GM20431 (cell line): ENCODE measurements around the gene SPCS1.

ENCODE experiments used
- in situ Hi-C: fragments of 300-500 bp; cut with MseI, MboI; formaldehyde crosslinking; loops from one replicate; pipeline ENCODE4 v1.15.0; 2020; ENCODE audit warnings: low sequenced_read_pairs; ENCODE audit not compliant: unreplicated experiment

Gene SPCS1

GRCh38 chr3:52724511-52724910 is 18.6 kb downstream of the SPCS1 start:
- in situ Hi-C loops, result no loop called here

- in situ Hi-C loops, result loop anchor here (25.0 kb wide), 1 partner anchor 359 kb away; no protein-coding TSS in a partner anchor
These were observed 22.8 kb downstream of the SPCS1 start for GRCh38 chr3:52728753-52729152.

GRCh38 chr3:52730681-52731080 is 24.8 kb downstream of the SPCS1 start:
- in situ Hi-C loops, result loop anchor here (25.0 kb wide), 1 partner anchor 357 kb away; no protein-coding TSS in a partner anchor

- in situ Hi-C loops, result loop anchor here (25.0 kb wide), 1 partner anchor 356 kb away; no protein-coding TSS in a partner anchor
These were observed 25.7 kb downstream of the SPCS1 start for GRCh38 chr3:52731590-52731989.

DNA sequence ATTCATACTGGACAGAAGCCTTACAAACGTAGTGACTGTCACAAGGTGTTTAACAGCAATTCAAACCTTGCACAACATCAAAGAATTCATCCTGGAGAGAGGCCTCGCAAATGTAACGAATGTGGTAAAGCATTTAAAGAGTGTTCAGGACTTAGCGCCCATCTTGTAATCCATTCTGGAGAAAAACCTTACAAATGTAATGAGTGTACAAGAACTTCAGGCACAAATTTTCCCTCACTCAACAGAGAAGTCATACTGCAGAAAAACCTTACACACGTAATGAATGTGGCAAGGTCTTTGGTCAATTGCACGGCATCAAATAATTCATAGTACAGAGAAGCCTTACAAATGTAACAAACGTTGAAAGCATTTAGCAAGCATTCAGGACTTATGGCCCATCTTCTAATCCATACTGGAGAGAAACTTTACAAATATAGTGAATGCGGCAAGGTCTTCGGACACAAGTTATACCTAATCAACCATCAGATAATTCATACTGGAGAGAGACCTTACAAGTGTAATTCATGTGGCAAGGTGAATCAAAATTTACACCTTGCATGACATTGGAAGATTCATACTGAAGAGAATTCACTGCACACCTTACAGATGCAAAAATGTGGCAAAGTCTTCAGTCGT is 27.5 kb downstream of the SPCS1 start:
- in situ Hi-C loops, result loop anchor here (25.0 kb wide), 1 partner anchor 354 kb away; no protein-coding TSS in a partner anchor

DNA sequence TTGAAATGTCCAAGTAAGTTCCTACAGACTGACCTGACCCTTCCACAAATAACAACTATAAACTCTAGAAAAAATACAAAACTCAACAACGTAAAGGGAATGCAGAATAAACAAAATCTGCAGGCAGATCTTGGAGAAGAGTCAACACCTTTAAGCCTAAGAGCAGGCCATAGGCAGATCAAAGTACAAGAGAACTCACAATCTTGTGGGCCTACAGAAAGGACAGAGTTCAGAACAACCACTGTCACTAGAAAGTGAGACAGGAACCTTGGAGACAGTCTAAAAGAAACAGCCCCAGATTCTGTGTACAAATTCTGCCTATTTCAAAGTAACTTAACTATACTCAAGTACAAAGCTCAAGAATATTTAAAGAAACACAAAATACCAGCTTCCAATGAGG is 33.8 kb downstream of the SPCS1 start:
- in situ Hi-C loops, result loop anchor here (25.0 kb wide), 1 partner anchor 348 kb away; no protein-coding TSS in a partner anchor

DNA sequence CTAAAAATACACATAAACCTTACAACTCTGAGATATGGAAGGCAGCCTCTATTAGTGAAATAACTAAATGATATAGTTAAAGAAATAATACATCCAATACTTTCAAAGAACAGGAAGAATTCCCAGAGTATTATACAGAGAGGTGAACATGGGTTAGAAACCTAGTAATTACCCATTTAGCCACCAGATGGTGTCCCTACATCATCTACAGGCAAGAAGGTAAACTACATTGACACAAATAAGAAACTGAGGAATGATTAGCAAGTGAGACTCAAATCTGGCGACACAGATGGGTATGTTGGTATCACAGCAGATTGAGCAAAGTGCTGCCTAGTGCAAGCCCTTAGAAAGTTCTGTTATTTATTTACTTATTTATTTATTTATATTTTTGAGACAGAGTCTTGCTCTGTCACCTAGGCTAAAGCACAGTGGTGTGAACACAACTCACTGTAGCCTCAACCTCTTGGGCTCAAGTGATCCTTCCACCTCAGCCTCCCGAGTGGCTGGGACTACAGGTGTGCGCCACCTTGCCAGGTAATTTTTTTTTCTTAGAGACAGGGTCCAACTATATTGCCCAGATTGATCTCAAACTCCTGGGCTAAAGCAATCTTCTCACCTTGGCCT is 36.6 kb downstream of the SPCS1 start:
- in situ Hi-C loops, result loop anchor here (25.0 kb wide), 1 partner anchor 345 kb away; no protein-coding TSS in a partner anchor

DNA sequence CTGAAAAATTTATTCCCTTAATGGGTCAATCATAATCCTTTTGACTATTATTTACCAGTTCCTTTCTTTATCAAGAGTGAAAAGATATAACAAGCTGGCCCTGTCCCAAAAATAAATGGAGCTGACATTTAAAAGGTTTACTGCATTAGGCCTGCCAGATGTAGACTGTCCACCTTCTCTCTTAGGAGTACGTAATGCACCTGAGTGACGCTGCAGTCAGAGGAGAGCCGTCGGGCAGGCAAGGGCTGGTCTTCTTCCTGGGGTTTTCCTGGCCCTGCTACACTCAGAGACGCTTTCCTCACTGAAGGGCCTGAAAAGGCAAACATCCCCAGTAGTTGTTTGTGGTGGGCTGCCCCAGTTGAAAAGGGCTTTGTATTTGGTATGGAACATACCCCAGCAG is 37.2 kb downstream of the SPCS1 start:
- in situ Hi-C loops, result loop anchor here (25.0 kb wide), 1 partner anchor 344 kb away; no protein-coding TSS in a partner anchor

DNA sequence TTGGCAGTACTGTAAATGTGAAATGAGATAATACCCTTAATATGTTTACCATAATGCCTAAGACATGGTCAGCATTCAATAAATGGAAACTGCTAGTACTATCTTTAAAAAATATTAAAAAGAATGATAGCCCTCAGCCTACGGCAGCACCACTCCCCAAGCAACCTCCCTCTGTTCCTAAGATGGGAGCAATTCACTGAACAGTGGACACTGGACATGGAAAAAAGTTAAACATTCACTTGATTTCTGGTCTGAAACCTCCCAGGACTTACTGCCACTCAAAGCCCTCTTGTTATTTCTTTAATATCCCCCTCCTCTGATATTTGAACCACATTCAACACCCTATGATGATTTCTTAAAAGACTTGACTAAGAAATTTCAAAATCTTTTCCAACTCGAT is 37.8 kb downstream of the SPCS1 start:
- in situ Hi-C loops, result loop anchor here (25.0 kb wide), 1 partner anchor 344 kb away; no protein-coding TSS in a partner anchor

DNA sequence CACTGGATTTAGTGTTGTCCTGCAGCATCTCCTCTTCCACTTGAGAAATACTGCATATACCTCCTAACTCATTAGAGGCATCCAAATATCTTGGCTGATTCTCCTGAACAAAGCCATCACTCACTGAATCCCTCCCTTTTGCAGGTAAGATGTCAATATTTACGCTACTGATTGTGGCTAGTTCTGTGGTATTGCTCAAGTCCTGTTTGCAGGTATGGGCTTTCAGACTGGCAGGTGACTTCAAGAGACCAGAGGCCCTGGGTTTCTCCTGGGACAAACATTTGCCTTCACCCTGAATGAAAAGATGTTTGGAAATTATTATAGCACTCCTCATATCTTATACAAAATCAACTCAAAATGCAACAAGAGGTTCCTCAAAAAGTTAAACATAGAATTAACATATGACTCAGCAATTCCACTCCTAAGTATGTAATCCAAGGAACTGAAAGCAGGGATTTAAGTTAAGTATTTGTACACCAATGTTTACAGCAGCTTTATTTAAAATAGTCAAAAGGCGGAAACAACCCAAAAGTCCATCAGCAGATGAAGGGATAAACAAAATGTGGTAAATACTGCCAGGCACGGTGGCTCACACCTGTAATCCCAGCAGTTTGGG is 46.2 kb downstream of the SPCS1 start:
- in situ Hi-C loops, result no loop called here

- in situ Hi-C loops, result no loop called here
These were observed 48.5 kb downstream of the SPCS1 start for GRCh38 chr3:52754373-52754772.

GRCh38 chr3:52756141-52756540 is 50.2 kb downstream of the SPCS1 start:
- in situ Hi-C loops, result no loop called here
